Natural killer cell (primary cell): ENCODE data around the gene OR51A2. TPM values are rescaled to one million over a fixed set of nuclear protein-coding genes. Genes with fewer than 3 reads are reported as not detected.

Source experiments
- ATAC-seq, 3 donors: fragments of 150-1000 bp in 2 of 3; fragments of 200-7000 bp in 1 of 3; cut with Tn5 transposase; 1 replicate in 1 of 3; 2 replicates in 2 of 3; pipeline ENCODE4 v1.10.0; 2021; ENCODE audit warnings: mild to moderate bottlenecking in 2 of 3, moderate library complexity in 2 of 3
- DNase-seq, 2 donors: peaks; one replicate each; pipeline versions ENCODE4 v3.0.0 to v3.0.0-alpha.2; 2013 to 2021; ENCODE audit warnings: mixed read lengths in 1 of 2
- H3K27ac ChIP-seq: one replicate; pipeline ENCODE4 v1.5.1; 2013; ENCODE audit warnings: mild to moderate bottlenecking, low read length
- H3K27me3 ChIP-seq: one replicate; pipeline ENCODE4 v1.6.1; 2013; ENCODE audit warnings: low read length; ENCODE audit not compliant: control insufficient read depth, insufficient read depth
- H3K36me3 ChIP-seq: one replicate; pipeline ENCODE4 v1.6.1; 2013; ENCODE audit warnings: low read length; ENCODE audit not compliant: control insufficient read depth, insufficient read depth
- H3K4me1 ChIP-seq: one replicate; pipeline ENCODE4 v1.6.1; 2013; ENCODE audit warnings: low read length; ENCODE audit not compliant: control insufficient read depth, insufficient read depth
- H3K4me3 ChIP-seq: one replicate; pipeline ENCODE4 v1.5.1; 2013; ENCODE audit warnings: low read length
- H3K9me3 ChIP-seq: one replicate; pipeline ENCODE4 v1.6.1; 2013; ENCODE audit warnings: low read length; ENCODE audit not compliant: control insufficient read depth, insufficient read depth
- H3K27ac Mint-ChIP-seq, 2 donors: one replicate each; pipeline ENCODE4 v1.8.0; 2022; ENCODE audit warnings: mild to moderate bottlenecking in 2 of 2, mixed read lengths in 2 of 2, moderate library complexity in 1 of 2
- H3K27me3 Mint-ChIP-seq, 2 donors: one replicate each; pipeline ENCODE4 v1.8.0; 2022; ENCODE audit warnings: low read depth in 2 of 2, mixed read lengths in 2 of 2
- H3K36me3 Mint-ChIP-seq: one replicate; pipeline ENCODE4 v1.8.0; 2022; ENCODE audit warnings: mixed read lengths
- H3K4me1 Mint-ChIP-seq, 2 donors: one replicate each; pipeline ENCODE4 v1.8.0; 2022; ENCODE audit warnings: mixed read lengths in 2 of 2
- H3K4me3 Mint-ChIP-seq: one replicate; pipeline ENCODE4 v1.8.0; 2022; ENCODE audit warnings: mild to moderate bottlenecking, moderate library complexity, mixed read lengths
- H3K9me3 Mint-ChIP-seq, 2 donors: one replicate each; pipeline ENCODE4 v1.8.0; 2022; ENCODE audit warnings: mixed read lengths in 2 of 2
- WGBS: methylation state at CpG from one replicate; pipeline ENCODE4 v1.1.7; 2013; ENCODE audit warnings: missing lambda C conversion rate; ENCODE audit not compliant: insufficient coverage; 5-methylcytosine and 5-hydroxymethylcytosine counted together
- intact Hi-C: fragments of 100-400 bp; cut with micrococcal nuclease; formaldehyde crosslinking; loops from one replicate; pipeline ENCODE4 v1.14.2; 2022
- total RNA-seq, 4 donors: library from RNA; stranded (reverse); fragments of 120-200 nt in 1 of 4; gene quantifications; one replicate each; pipeline versions ENCODE4 v1.2.3 to v1.2.4, GENCODE V29; 2013 to 2022
- TF ChIP-seq, protein P1 (sequence below): fragments of 200-600 bp; IDR thresholded peaks from one replicate; pipeline ENCODE4 v1.8.0; 2022; ENCODE audit warnings: antibody characterized with exemption

The OR51A2 gene
- total RNA-seq, 3 donors from 2014 or later (not counting 1 experiment from before 2014, with no cell fraction given): not detected

- Mint-ChIP-seq H3K4me3 (no peak overlapping the region), H3K27me3 (peaks cover 0 to 6% of the 10 kb centered on the region in 2 donors)
Measured at GRCh38 chr11:4922304-4922703, 33.2 kb downstream of the OR51A2 start.

GRCh38 chr11:4921796-4922195, 33.7 kb downstream of the OR51A2 start:
- H3K9me3 Mint-ChIP-seq: peaks cover 6% of the 10 kb centered on the region in 2 donors
- H3K4me1 Mint-ChIP-seq: no peaks in the 10 kb centered on the region
- Histone ChIP-seq H3K4me1 (no peaks in the 10 kb centered on the region), H3K36me3 (no peaks in the 10 kb centered on the region), H3K9me3 (no peaks in the 10 kb centered on the region), H3K27me3 (no peaks in the 10 kb centered on the region), H3K27ac (no peak overlapping the region), H3K4me3 (no peak overlapping the region)
- WGBS: no CpG with 5 or more reads among the region's 1 CpG
- DNase-seq (no peak), ATAC-seq (no peak)
- H3K27me3 Mint-ChIP-seq: peaks cover 0 to 6% of the 10 kb centered on the region in 2 donors
- no peak overlapping the region for H3K4me3 Mint-ChIP-seq
- TF ChIP-seq, protein P1, sequence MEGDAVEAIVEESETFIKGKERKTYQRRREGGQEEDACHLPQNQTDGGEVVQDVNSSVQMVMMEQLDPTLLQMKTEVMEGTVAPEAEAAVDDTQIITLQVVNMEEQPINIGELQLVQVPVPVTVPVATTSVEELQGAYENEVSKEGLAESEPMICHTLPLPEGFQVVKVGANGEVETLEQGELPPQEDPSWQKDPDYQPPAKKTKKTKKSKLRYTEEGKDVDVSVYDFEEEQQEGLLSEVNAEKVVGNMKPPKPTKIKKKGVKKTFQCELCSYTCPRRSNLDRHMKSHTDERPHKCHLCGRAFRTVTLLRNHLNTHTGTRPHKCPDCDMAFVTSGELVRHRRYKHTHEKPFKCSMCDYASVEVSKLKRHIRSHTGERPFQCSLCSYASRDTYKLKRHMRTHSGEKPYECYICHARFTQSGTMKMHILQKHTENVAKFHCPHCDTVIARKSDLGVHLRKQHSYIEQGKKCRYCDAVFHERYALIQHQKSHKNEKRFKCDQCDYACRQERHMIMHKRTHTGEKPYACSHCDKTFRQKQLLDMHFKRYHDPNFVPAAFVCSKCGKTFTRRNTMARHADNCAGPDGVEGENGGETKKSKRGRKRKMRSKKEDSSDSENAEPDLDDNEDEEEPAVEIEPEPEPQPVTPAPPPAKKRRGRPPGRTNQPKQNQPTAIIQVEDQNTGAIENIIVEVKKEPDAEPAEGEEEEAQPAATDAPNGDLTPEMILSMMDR: no peak
- no peaks in the 10 kb centered on the region for H3K36me3 Mint-ChIP-seq
- no peak overlapping the region for H3K27ac Mint-ChIP-seq
- intact Hi-C loops: no loop called here

More at GRCh38 chr11:4922304-4922703, 33.2 kb downstream of the OR51A2 start:
- H3K9me3 ChIP-seq: no peaks in the 10 kb centered on the region
- ATAC-seq (no peak), DNase-seq (no peak)
- H3K4me1 ChIP-seq: no peaks in the 10 kb centered on the region
- Mint-ChIP-seq H3K36me3 (no peaks in the 10 kb centered on the region), H3K27ac (no peak overlapping the region), H3K9me3 (peaks cover 6 to 8% of the 10 kb centered on the region in 2 donors), H3K4me1 (no peaks in the 10 kb centered on the region)
- WGBS: 38% methylated on average over 1 of the region's 1 CpG
- no peak overlapping the region for H3K4me3 ChIP-seq
- H3K27me3 ChIP-seq: no peaks in the 10 kb centered on the region
- H3K27ac ChIP-seq: no peak overlapping the region
- H3K36me3 ChIP-seq: no peaks in the 10 kb centered on the region
- intact Hi-C loops: no loop called here
- TF ChIP-seq, protein P1: no peak

DNA sequence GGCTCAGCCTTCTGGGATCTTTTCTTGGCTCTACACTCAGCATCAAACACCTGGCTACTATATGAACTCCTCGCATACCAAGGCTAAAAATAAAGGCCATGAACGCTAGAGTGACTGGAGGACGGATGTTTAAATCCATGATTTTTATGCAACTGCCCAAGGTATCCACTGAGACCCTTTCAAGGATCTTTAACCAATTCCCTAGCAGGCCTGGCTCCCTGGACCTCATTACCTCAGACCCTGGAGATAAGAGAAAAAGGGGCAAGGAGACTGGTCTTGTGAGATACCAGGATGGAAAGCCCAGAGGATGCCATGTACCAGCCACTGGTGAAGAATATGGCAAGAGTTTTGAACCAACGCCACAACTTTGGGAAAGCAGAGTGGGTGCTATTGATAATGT, 36.3 kb downstream of the OR51A2 start, which contains the start of gene OR51G2:
Gene OR51G2, minus strand, starts transcription at position 101 of the 400 bp plus-strand sequence. CDS start 3,687 bp downstream, outside the sequence.
- no peak within 1 kb of the TSS for H3K27ac Mint-ChIP-seq
- no peaks in the 10 kb centered on the region for H3K36me3 Mint-ChIP-seq
- H3K4me3 Mint-ChIP-seq: no peak within 1 kb of the TSS
- no peak for DNase-seq
- no peak for ATAC-seq
- H3K27ac ChIP-seq: no peak within 1 kb of the TSS
- WGBS: 91% methylated on average over 4 of the region's 4 CpGs
- no peaks in the 10 kb centered on the region for H3K4me1 Mint-ChIP-seq
- H3K27me3 Mint-ChIP-seq: peaks cover 0 to 6% of the 10 kb centered on the region in 2 donors
- no peaks in the 10 kb centered on the region for H3K27me3 ChIP-seq
- no peaks in the 10 kb centered on the region for H3K4me1 ChIP-seq
- TF ChIP-seq, protein P1: no peak
- intact Hi-C loops: no loop called here
- no peaks in the 10 kb centered on the region for H3K9me3 ChIP-seq
- no peaks in the 10 kb centered on the region for H3K36me3 ChIP-seq
- H3K4me3 ChIP-seq: no peak within 1 kb of the TSS
- peaks cover 5 to 6% of the 10 kb centered on the region in 2 donors for H3K9me3 Mint-ChIP-seq

DNA sequence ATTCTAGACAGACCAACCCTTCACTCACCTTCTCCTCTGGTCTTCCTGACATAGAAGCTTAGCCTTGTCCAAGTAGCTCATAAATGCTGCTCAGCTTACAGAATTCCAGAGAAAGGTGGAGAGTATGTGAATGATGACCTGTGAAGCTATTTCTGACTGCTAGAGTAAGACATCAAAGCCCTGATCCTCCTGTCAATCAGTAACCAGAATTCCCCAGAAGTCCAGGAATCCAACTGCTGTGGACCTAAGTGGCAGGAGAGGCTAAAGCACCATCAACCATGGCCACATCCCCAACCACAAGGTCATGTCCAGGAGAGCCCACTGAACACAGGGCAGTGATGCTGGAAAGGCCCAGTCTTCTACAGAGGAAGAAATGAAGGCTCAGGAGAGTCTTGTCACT, 38.9 kb downstream of the OR51A2 start:
- DNase-seq: no peak
- H3K36me3 ChIP-seq: no peaks in the 10 kb centered on the region
- H3K27ac ChIP-seq: no peak overlapping the region
- Mint-ChIP-seq H3K27me3 (no peaks in the 10 kb centered on the region), H3K9me3 (peaks cover 0 to 1% of the 10 kb centered on the region in 2 donors), H3K36me3 (no peaks in the 10 kb centered on the region), H3K4me3 (no peak overlapping the region), H3K27ac (no peak overlapping the region), H3K4me1 (no peaks in the 10 kb centered on the region)
- H3K27me3 ChIP-seq: no peaks in the 10 kb centered on the region
- intact Hi-C loops: no loop called here
- ATAC-seq: no peak
- TF ChIP-seq, protein P1: no peak
- H3K4me1 ChIP-seq: no peaks in the 10 kb centered on the region
- H3K9me3 ChIP-seq: peaks cover 2% of the 10 kb centered on the region
- no peak overlapping the region for H3K4me3 ChIP-seq
